B cell (primary cell): ENCODE data around the gene ESPN.

ENCODE experiments used
- CTCF ChIP-seq: fragments of 200-600 bp; IDR thresholded peaks from one replicate; pipeline ENCODE4 v1.8.0; 2022; ENCODE audit warnings: antibody characterized with exemption, mild to moderate bottlenecking
- EZH2 ChIP-seq: IDR thresholded peaks from 2 replicates; pipeline ENCODE4 v1.6.1; 2012; ENCODE audit warnings: borderline replicate concordance, low read depth, mild to moderate bottlenecking, moderate library complexity, low read length; ENCODE audit not compliant: insufficient read depth, poor library complexity, severe bottlenecking

- TF ChIP-seq CTCF = no peak
- TF ChIP-seq EZH2 = no peak
These were observed at the start of gene ESPN for GRCh38 chr1:6424619-6425593.
